HCT116 (cell line): ENCODE data around the gene SHANK2. TPM values are rescaled to one million over a fixed set of nuclear protein-coding genes. Genes with fewer than 3 reads are reported as not detected.
A peak's percentile ranks its signal among the peaks of the same experiment; 100 is the strongest.

Experiments used
- ATAC-seq: fragments of 200-7000 bp; cut with Tn5 transposase; 2 replicates; pipeline ENCODE4 v1.9.1; 2020; ENCODE audit warnings: mild to moderate bottlenecking, moderate library complexity
- BruUV-seq: library from RNA; stranded (reverse); fragments of 400-500 nt; replicated peaks from 2 replicates; lab custom pipeline; 2021; lab: Mats Ljungman, UMichigan
- CTCF ChIA-PET: fragments of 300-600 bp; sonication (Branson Sonifier 250); formaldehyde crosslinking; loops from one replicate; lab custom pipeline; 2021; ENCODE audit warnings: antibody characterized with exemption; lab: Charles Lee
- POLR2A ChIA-PET: fragments of 300-600, 350-600 bp; sonication (Branson Sonifier 250); formaldehyde crosslinking; loops from one replicate; lab custom pipeline; 2021; ENCODE audit warnings: antibody characterized with exemption; lab: Charles Lee
- RAD21 ChIA-PET, 2 experiments: fragments of 300-600 bp; sonication (Branson Sonifier 250); formaldehyde crosslinking; loops; one replicate each; lab custom pipeline; 2023; ENCODE audit warnings: low total read pairs in 2 of 2; ENCODE audit not compliant: uncharacterized antibody in 2 of 2, unreplicated experiment in 2 of 2, low non-redundant PET in 1 of 2; lab: Charles Lee
- DNase-seq: peaks from one replicate; pipeline ENCODE4 v3.0.0-alpha.2; 2010; ENCODE audit warnings: low read depth, low spot score
- H2AFZ ChIP-seq: fragments of 200-600 bp; shearing (Covaris generic), sonication (generic); 2 replicates; pipeline ENCODE4 v1.6.1; 2017; ENCODE audit warnings: low read depth, mixed run types, mixed read lengths, antibody characterized with exemption, low read length; ENCODE audit not compliant: poor library complexity, severe bottlenecking
- H3K27ac ChIP-seq: 2 replicates; pipeline ENCODE4 v1.5.1; 2012; ENCODE audit warnings: low read depth, low read length
- H3K27me3 ChIP-seq: fragments of 200-600 bp; sonication (generic); 2 replicates; pipeline ENCODE4 v1.6.1; 2016; ENCODE audit warnings: mixed run types, low read length, mixed read lengths; ENCODE audit not compliant: insufficient read depth
- H3K36me3 ChIP-seq, 2 experiments: fragments of 200-500 bp in 1 of 2; fragments of 200-600 bp in 1 of 2; sonication (Bioruptor generic) in 1 of 2; sonication (generic) in 1 of 2; 2 replicates each; pipeline versions ENCODE4 v1.5.1 to v1.6.1; 2014 to 2016; ENCODE audit warnings: low read length in 2 of 2, inconsistent platforms in 1 of 2, mixed read lengths in 1 of 2, mixed run types in 1 of 2; ENCODE audit not compliant: insufficient read depth in 2 of 2, control insufficient read depth in 1 of 2
- H3K4me1 ChIP-seq, 2 experiments: fragments of 200-600 bp in 1 of 2; sonication (generic) in 1 of 2; 2 replicates each; pipeline versions ENCODE4 v1.5.1 to v1.6.1; 2012 to 2017; ENCODE audit warnings: low read length in 2 of 2, inconsistent platforms in 1 of 2, mild to moderate bottlenecking in 1 of 2, mixed read lengths in 1 of 2, mixed run types in 1 of 2, moderate library complexity in 1 of 2; ENCODE audit not compliant: insufficient read depth in 2 of 2, control insufficient read depth in 1 of 2
- H3K4me2 ChIP-seq: fragments of 200-600 bp; sonication (generic); 2 replicates; pipeline ENCODE4 v1.6.1; 2017; ENCODE audit warnings: mixed run types, low read length, mixed read lengths
- H3K4me3 ChIP-seq, 2 experiments: fragments of 200-600 bp in 1 of 2; sonication (generic) in 1 of 2; replicated peaks in 1 of 2; 2 replicates each; pipeline ENCODE4 v1.5.1; 2011 to 2016; ENCODE audit warnings: low read length in 2 of 2, control low read depth in 1 of 2, low read depth in 1 of 2, mild to moderate bottlenecking in 1 of 2, mixed read lengths in 1 of 2, mixed run types in 1 of 2
- H3K79me2 ChIP-seq: fragments of 200-600 bp; sonication (generic); 2 replicates; pipeline ENCODE4 v1.6.1; 2017; ENCODE audit warnings: mild to moderate bottlenecking, mixed run types, low read length, moderate library complexity, mixed read lengths; ENCODE audit not compliant: insufficient read depth
- H3K9ac ChIP-seq: fragments of 200-600 bp; sonication (generic); 2 replicates; pipeline ENCODE4 v1.6.1; 2016; ENCODE audit warnings: low read length, mixed read lengths
- H3K9me2 ChIP-seq: fragments of 200-600 bp; sonication (generic), shearing (Covaris generic); 2 replicates; pipeline ENCODE4 v1.6.1; 2017; ENCODE audit warnings: mixed run types, mild to moderate bottlenecking, moderate library complexity; ENCODE audit not compliant: insufficient read depth
- H3K9me3 ChIP-seq, 2 experiments: fragments of 200-500 bp in 1 of 2; fragments of 200-600 bp in 1 of 2; sonication (Bioruptor generic) in 1 of 2; sonication (generic) in 1 of 2; 2 replicates each; pipeline ENCODE4 v1.6.1; 2014 to 2017; ENCODE audit warnings: low read length in 2 of 2, mixed read lengths in 2 of 2, inconsistent platforms in 1 of 2, low read depth in 1 of 2, mild to moderate bottlenecking in 1 of 2, mixed run types in 1 of 2, moderate library complexity in 1 of 2; ENCODE audit not compliant: control insufficient read depth in 1 of 2, insufficient read depth in 1 of 2
- H4K20me1 ChIP-seq: fragments of 200-600 bp; sonication (generic), shearing (Covaris generic); 2 replicates; pipeline ENCODE4 v1.6.1; 2017; ENCODE audit warnings: mixed run types, mild to moderate bottlenecking, moderate library complexity; ENCODE audit not compliant: insufficient read depth
- CBX3 ChIP-seq: IDR thresholded peaks from 2 replicates; pipeline ENCODE4 v1.6.1; 2012; ENCODE audit warnings: low read depth
- CTCF ChIP-seq, 3 experiments: fragments of 200-600 bp in 1 of 3; sonication (generic) in 1 of 3; IDR thresholded peaks in 2 of 3; conservative IDR thresholded peaks in 1 of 3; 2 replicates each; pipeline ENCODE4 v1.5.1; 2012 to 2017; ENCODE audit warnings: low read depth in 2 of 3, low read length in 2 of 3, antibody characterized with exemption in 1 of 3, borderline replicate concordance in 1 of 3, control low read depth in 1 of 3, mild to moderate bottlenecking in 1 of 3, mixed read lengths in 1 of 3, mixed run types in 1 of 3, moderate library complexity in 1 of 3; ENCODE audit not compliant: insufficient read depth in 1 of 3
- EGR1 ChIP-seq: IDR thresholded peaks from 2 replicates; pipeline ENCODE4 v1.6.1; 2012; ENCODE audit warnings: low read depth
- EZH2 ChIP-seq: fragments of 200-600 bp; sonication (generic); IDR thresholded peaks from 2 replicates; pipeline ENCODE4 v1.6.1; 2017; ENCODE audit warnings: antibody characterized with exemption, mixed run types
- FOSL1 ChIP-seq: IDR thresholded peaks from 2 replicates; pipeline ENCODE4 v1.6.1; 2012; ENCODE audit warnings: low read depth
- JUND ChIP-seq: IDR thresholded peaks from 2 replicates; pipeline ENCODE4 v1.6.1; 2012
- MAX ChIP-seq: IDR thresholded peaks from 2 replicates; pipeline ENCODE4 v1.6.1; 2012
- POLR2AphosphoS5 ChIP-seq: IDR thresholded peaks from 2 replicates; pipeline ENCODE4 v1.6.1; 2011; ENCODE audit warnings: mild to moderate bottlenecking, low read depth, low read length, moderate library complexity
- RAD21 ChIP-seq: IDR thresholded peaks from 2 replicates; pipeline ENCODE4 v1.6.1; 2012; ENCODE audit warnings: low read depth, mild to moderate bottlenecking
- YY1 ChIP-seq: IDR thresholded peaks from 2 replicates; pipeline ENCODE4 v1.6.1; 2011; ENCODE audit warnings: low read length, low read depth, moderate library complexity, mild to moderate bottlenecking; ENCODE audit not compliant: insufficient replicate concordance; ENCODE audit errors: extremely low read depth
- ZNF274 ChIP-seq: fragments of 200-500 bp; sonication (Bioruptor generic); IDR thresholded peaks from 2 replicates; pipeline ENCODE4 v1.6.1; 2014; ENCODE audit warnings: mild to moderate bottlenecking, low read depth, low read length, inconsistent platforms
- intact Hi-C: fragments of 100-400 bp; cut with micrococcal nuclease; formaldehyde crosslinking; loops from 2 replicates; pipeline ENCODE4 v1.10.0; 2022
- total RNA-seq: library from RNA; stranded (reverse); gene quantifications from one replicate; pipeline ENCODE4 v1.2.1, GENCODE V29; 2021; ENCODE audit not compliant: unreplicated experiment

SHANK2 gene
- total RNA-seq, 1 experiment from 2014 or later = 16.9 TPM

- no peaks in the 10 kb centered on the region for H3K79me2 ChIP-seq
- BruUV-seq = no TSS peak
- no peak for DNase-seq
- ChIA-PET POLR2A (no interaction called here), RAD21 (no interaction called here), CTCF (no interaction called here)
- H3K9ac ChIP-seq = no peak overlapping the region
- H3K9me3 ChIP-seq = no peaks in the 10 kb centered on the region
- intact Hi-C loops = no loop called here
- H3K9me2 ChIP-seq = no peaks in the 10 kb centered on the region
- H3K4me1 ChIP-seq = peaks cover 14 to 31% of the 10 kb centered on the region in 2 experiments
- no peak overlapping the region for H3K27ac ChIP-seq
- TF ChIP-seq POLR2AphosphoS5 = no peak
- no peak for TF ChIP-seq EGR1
- no peak for TF ChIP-seq CBX3
- no peak for TF ChIP-seq FOSL1
- TF ChIP-seq RAD21 = no peak
- no peak overlapping the region for H3K4me3 ChIP-seq
- no peaks in the 10 kb centered on the region for H3K27me3 ChIP-seq
- no peaks in the 10 kb centered on the region for H3K36me3 ChIP-seq
- ATAC-seq = no peak
- H3K4me2 ChIP-seq = no peak overlapping the region
- H2AFZ ChIP-seq = peak overlapping the region; percentile 32
- H4K20me1 ChIP-seq = no peaks in the 10 kb centered on the region
These were observed 27.7 kb upstream of the SHANK2 start for GRCh38 chr11:71279916-71280645.

GRCh38 chr11:71272161-71272560 lies 19.8 kb upstream of the SHANK2 start:
- H3K4me2 ChIP-seq = no peak overlapping the region
- no peaks in the 10 kb centered on the region for H4K20me1 ChIP-seq
- H3K27ac ChIP-seq = no peak overlapping the region
- TF ChIP-seq MAX (no peak), CTCF (IDR thresholded peaks at IDR 0.05 in 2 of 3, conservative IDR thresholded peaks at IDR 0.05 in 1 of 3; ENCODE audit: borderline replicate concordance in 1 of 3, insufficient read depth in 1 of 3, low read depth in 2 of 3, low read length in 2 of 3) (no peak), RAD21 (no peak), EZH2 (no peak), POLR2AphosphoS5 (no peak), ZNF274 (no peak), YY1 (no peak), JUND (no peak)
- ChIA-PET CTCF (no interaction called here), POLR2A (no interaction called here), RAD21 (no interaction called here)
- H3K27me3 ChIP-seq = no peaks in the 10 kb centered on the region
- peaks cover 0 to 9% of the 10 kb centered on the region in 2 experiments; a peak in 1 of 4 replicates for H3K4me1 ChIP-seq
- intact Hi-C loops = no loop called here
- no peak overlapping the region for H3K4me3 ChIP-seq
- H3K79me2 ChIP-seq = no peaks in the 10 kb centered on the region
- no peak overlapping the region for H3K9ac ChIP-seq
- H2AFZ ChIP-seq = no peak overlapping the region
- no TSS peak for BruUV-seq
- no peaks in the 10 kb centered on the region for H3K9me3 ChIP-seq
- no peaks in the 10 kb centered on the region for H3K36me3 ChIP-seq
- DNase-seq (no peak), ATAC-seq (no peak)
- H3K9me2 ChIP-seq = no peaks in the 10 kb centered on the region
